IPS DF 19.7 (cell line): ENCODE data around the gene NDUFA7.
"Not testable (repeated sequence)": the region's sequence is repeated elsewhere in the genome, so short reads cannot be mapped to it uniquely, and the experiment has no call there.

Experiments used
- DNase-seq: peaks from one replicate; pipeline ENCODE4 v3.0.0-alpha.2; 2013; ENCODE audit warnings: low read depth, low spot score

Gene NDUFA7

DNA sequence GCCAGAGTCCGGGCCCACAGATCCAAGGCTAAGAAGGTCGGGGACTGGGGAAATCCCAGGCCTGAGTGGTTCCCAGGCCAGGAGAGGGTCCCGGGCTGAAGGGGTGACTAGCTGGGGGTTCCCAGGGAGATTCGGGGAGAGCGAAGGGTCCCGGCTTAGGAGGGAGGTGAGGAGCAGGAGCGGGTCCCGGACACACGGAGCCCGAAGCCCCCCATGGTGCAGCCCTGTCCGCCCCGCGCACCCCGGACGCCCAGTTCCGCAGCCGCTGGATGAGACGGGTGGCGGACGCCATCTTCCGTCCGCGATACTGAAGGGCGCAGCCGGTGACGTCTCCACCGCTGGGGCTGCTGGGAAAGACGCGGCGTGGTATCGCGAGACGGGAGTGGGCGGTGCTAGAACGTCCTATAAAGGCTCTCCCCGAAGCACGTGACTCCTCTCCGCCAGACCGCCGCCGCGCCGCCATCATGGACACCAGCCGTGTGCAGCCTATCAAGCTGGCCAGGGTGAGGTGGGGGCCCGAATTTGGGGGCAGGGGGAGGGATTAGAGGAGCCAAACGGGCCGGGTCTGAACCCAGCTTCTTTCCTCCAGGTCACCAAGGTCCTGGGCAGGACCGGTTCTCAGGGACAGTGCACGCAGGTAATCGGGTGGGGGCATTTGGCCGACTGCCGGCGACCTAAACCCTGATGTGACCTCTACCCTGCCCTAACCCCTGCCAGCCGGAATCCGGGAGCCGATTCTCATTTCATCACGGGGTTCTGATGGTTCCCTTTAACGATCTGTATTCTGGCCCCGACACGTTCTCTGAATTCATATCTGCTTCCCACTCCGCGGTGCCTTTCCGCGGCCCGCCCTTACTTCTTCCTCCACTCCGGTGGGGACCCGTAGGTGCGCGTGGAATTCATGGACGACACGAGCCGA is at the start of gene NDUFA7, which contains the start of gene RPS28:
Gene NDUFA7, minus strand, starts transcription at position 309 of the 919 bp plus-strand sequence. Its CDS starts 17 bp downstream, at position 292.
Gene RPS28, plus strand, starts transcription at position 430 of the 919 bp plus-strand sequence. Its CDS starts 35 bp downstream, at position 465.
- DNase-seq = no peak

DNA sequence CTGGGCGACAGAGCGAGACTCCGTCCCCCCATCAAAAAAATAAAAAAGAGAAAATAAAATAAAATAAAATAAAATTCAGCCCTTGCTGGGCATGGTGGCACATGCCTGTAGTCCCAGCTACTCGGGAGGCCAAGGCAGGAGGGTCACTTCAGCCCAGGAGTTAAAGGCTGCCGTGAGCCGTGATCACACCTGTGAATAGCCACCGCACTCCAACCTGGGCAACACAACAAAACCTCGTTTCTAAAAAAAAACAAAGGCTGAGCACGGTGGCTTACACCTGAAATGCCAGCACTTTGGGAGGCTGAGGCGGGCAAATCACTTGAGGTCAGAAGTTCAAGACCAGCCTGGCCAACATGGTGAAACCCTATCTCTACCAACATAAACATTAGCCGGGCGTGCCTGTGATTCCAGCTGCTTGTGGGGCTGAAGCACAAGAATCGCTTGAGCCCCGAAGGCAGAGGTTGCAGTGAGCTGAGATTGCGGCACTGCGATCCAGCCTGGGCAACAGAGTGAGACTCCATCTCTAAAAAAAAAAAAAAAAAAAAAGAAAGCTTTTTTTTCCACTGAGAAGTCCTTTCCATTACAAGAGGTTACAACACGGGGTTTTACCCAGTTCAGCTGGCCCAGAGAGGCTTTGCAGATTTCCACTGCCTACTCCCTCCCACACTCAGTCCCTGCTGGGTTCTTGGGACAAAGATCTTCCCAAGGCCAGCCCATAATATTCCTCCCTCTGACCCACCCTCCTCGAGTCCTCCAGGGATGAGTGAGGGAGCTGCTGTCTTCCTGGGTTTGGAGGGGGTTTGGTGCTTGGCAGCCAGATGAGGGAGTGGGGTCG is 49.2 kb upstream of the NDUFA7 start:
- no peak for DNase-seq

DNA sequence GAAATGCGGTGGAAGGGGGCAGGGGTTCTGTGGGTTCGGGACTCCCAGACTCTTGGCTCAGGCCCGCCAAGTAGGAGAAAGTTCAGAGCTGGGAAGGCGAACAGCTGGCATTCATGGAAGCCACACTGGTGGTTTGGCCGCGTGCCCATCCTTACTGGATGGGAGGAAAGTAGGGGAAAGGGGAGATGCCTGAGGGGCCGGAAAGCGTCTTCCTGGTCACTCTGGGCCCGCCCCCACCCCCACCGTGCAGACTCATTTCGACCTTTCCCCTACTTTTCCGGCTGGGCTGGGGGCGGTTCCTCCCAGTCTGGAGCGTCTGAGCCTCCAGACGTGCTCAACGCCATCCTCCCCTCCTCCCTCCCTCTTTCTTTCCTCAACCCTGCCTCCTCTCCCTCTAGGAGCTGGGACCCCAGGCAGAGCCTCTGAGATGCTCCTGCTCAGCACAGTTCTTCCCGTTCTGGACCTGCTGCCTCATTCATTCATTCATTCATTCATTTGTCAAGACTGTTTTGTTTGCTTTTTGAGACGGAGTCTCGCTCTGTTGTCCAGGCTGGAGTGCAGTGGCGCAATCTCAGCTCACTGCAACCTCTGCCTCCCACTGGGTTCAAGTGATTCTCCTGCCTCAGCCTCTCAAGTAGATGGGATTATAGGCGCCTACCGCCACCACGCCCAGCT is 46.3 kb upstream of the NDUFA7 start:
- DNase-seq = no peak

DNA sequence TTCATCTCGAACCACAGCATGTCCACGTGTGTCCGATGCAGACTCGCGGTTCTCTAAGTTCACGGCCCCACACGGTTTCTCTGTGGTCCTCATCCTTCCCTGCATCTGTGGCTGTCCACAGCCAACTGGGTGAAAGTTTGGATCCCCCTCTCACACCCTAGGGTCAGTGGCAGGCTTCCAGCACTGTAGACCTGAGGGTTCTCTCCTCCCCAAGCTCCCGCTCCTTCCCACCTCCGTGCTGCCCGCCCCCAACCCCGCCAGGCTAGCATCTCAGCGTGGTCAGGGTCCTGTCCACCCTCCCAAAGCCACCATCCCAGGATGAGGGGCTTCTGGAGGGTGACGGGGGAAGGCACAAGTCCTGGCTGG is 45.8 kb upstream of the NDUFA7 start:
- no peak for DNase-seq

DNA sequence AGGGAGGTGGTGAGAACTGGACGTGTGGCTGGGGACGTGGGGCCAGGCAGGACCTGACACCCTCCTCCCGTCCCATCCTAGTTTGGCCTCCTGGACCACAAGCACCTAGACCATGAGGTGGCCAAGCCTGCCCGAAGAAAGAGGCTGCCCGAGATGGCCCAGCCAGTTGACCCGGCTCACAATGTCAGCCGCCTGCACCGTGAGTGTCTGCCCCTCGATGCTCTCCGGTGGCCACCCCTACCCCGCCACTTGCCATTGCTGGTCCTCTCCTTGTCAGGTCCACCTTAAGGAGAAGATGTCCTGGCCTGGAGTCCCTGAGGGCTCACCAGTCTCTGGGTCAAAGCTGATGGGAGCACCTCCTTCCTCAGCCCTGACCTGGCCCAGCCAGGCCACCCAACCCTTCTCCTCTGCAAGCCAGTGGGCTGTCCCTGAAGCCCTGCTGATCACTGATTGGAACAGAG is 45.0 kb upstream of the NDUFA7 start:
- no peak for DNase-seq

DNA sequence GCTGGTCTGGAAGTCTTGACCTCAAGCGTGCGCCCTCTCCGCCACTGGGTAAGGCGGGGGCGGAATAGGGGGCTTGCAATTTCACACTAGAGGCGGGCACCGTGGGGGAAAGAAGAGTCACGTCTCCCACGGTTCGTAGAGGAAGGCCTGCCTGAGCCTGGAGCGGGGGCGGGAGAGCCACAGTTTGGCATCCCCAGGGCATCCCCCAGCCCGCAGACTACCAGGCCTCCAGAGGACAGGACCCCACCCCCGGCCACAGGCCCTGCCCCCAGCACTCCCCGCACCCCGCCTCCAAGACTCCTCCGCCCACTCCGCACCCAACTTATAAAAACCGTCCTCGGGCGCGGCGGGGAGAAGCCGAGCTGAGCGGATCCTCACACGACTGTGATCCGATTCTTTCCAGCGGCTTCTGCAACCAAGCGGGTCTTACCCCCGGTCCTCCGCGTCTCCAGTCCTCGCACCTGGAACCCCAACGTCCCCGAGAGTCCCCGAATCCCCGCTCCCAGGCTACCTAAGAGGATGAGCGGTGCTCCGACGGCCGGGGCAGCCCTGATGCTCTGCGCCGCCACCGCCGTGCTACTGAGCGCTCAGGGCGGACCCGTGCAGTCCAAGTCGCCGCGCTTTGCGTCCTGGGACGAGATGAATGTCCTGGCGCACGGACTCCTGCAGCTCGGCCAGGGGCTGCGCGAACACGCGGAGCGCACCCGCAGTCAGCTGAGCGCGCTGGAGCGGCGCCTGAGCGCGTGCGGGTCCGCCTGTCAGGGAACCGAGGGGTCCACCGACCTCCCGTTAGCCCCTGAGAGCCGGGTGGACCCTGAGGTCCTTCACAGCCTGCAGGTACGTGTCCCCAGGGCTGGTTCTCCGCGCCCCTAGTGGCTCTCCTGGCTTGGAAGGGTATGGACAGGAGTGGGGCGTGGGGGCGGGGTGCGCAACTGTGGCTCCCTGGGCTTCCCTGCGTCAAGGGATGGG is 42.9 kb upstream of the NDUFA7 start, which contains the start of gene ANGPTL4:
Gene ANGPTL4, plus strand, starts transcription at position 353 of the 969 bp plus-strand sequence. Its CDS starts 167 bp downstream, at position 520.
- DNase-seq = no peak

DNA sequence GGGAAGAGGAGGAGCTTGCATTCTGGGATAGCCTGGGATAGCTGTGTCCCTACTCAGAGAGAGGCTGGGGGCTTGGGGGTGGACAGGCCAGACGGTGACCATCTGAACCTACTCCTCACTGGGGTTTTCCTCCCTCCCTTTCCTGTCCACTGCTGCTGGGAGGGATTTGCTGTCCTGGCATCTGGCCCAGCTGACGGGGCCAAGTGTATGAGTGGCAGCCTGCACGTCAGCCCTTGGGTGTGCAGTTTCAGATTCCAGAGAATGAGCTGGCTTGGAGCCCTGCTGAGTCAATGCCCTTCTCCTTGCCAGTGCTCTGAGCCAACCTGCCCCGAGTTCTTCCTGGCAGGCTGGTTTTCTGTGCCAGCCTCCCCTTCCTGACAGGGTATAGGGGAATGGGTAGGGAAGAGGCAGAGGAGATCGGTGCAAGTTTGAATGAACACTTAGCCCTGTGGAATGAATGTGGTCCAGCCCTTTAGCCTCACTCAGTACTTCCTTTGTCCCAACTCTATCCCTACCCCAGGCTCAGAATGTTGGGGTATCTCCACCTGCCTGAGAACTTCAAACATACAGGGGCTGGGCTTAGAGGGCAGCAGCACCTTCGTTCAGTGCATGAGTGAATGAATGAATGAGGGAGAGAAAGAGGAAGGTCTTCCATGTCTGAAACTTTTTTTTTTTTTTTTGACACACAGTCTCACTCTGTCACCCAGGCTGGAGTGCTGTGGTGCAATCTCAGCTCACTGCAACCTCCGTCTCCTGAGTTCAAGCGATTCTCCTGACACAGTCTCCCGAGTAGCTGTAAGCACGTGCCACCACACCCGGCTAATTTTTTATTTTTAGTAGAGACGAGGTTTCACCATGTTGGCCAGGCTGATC is 41.0 kb upstream of the NDUFA7 start:
- no peak for DNase-seq

DNA sequence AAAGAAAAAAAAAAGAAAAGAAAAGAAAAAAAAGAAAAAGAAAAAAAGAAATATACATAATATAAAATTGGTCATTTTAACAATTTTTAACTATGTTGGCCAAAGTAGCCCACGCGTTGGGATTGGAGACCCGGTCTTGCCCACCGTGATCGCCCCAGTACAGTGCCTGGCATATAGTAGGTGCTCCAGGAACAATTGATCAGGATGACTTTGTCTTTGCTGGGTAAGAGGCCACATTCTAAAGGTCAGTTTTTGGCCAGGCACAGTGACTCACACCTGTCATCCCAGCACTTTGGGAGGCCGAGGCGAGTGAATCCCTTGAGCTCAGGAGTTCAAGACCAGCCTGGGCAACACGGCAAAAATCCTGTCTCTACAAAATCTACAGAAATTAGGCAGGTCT is 39.0 kb upstream of the NDUFA7 start:
- DNase-seq = no peak

DNA sequence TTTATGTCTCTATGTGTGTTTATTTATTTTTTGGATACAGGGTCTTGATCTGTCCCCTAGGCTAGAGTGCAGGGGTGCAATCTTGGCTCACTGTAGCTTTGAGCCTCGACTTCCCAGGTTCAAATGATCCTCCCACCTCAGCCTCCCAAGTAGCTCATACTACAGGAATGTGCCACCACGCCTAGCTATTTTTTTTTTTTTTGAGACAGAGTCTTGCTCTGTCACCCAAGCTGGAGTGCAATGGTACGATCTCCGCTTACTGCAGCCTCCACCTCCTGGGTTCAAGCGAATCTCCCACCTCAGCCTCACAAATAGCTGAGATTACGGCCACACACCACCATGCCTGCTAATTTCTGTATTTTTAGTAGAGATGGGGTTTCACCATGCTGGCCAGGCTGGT is 37.8 kb upstream of the NDUFA7 start:
- no peak for DNase-seq

DNA sequence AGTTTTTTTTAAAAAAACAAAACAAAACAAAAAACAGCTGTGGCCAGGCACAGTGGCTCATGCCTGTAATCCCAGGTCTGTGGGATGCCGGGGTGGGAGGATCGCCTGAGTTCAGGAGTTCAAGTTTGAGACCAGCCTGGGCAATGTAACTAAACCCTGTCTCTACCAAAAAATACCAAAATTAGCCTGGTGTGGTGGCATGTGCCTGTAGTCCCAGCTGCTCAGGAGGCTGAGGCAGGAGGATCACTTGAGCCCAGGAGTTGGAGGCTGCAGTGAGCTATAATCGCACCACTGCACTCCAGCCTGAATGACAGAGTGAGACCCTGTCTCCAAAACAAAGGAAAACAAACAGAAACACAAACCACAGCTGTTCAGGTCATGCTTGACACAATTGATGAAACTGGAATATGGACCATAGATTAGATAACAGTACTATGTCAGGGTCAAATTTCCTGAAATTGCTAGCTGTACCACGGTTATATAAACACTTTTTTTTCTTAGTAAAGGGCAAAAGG is 35.9 kb upstream of the NDUFA7 start:
- no peak for DNase-seq

DNA sequence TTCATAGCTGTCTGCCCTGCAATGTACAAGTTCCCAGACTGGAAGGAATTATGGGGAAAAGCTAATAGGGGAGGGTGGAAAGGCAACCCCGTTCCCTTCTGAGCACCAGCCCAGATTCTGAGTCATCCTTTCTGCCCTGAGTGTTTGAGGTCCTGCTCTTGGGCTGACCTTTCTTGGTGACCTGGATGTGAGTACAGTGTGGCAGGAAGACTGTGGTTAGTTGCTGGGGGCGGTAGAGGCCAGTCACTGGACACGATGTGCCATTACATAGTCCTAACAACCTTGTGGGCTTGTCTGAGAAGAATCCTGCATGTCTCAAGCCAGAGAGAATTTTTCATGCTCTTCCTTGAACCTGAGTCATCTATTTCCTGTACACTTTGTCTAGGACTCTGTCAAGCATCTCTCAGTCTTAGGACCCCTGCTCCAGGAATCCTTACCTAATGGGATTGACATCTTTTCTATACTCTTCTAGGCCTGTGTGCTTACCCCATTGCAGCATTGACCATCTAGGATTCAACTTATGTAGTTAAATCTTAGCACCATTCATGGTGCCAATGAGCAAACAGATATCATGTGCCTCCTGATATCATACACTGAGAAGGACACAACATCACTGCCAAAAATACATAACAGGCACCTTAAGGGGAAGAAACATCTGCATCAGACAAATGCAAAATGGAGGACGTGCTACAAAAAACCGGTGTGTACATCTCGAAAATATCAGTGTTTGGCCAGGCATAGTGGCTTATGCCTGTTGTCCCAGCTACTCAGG is 34.6 kb upstream of the NDUFA7 start:
- DNase-seq = no peak

DNA sequence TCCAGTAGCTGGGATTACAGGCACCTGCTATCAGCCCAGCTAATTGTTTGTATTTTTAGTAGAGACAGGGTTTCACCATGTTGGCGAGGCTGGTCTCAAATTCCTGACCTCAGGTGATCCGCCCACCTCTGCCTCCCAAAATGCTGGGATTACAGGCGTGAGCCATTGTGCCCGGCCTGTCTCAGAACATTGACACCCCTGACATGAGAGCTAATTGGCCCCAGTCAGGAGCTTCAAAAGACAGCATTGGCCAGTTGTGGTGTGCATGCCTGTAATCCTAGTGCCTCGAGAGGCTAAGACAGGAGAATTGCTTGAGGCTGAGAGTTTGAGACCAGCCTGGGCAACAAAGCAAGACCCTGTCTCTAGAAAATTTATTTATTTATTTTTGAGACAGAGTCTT is 31.7 kb upstream of the NDUFA7 start:
- not testable (repeated sequence) for DNase-seq

DNA sequence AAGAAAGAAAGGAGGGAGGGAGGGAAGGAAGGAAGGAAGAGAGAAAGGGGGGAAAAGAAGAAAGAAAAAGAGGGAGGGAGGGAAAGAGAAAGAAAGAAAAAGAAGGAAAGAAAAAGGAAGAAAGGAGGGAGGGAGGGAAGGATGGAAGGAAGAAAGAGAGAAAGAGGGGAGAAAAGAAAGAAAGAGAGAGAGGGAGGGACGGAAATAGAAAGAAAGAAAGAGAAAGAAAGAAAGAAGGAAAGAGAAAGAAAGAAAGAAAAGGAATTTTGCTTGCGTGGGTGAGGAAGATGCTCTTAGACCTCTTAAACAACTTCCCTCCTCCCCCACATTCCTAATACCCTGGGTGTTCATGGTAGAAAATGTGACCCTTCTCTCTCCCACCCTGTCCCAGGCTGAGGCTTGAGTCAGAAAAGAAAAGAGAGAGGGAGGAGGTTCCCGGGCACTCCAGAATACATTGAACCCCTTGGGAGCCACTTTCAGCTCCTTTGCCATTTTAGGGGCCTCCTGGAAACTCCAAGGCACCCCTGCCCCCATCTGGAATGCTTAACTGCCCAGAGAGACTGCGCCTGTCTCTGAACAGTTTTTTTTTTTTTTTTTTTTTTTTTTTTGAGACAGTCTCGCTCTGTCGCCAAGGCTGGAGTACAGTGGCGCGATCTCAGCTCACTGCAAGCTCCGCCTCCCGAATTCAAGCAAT is 31.1 kb upstream of the NDUFA7 start:
- DNase-seq = no peak

DNA sequence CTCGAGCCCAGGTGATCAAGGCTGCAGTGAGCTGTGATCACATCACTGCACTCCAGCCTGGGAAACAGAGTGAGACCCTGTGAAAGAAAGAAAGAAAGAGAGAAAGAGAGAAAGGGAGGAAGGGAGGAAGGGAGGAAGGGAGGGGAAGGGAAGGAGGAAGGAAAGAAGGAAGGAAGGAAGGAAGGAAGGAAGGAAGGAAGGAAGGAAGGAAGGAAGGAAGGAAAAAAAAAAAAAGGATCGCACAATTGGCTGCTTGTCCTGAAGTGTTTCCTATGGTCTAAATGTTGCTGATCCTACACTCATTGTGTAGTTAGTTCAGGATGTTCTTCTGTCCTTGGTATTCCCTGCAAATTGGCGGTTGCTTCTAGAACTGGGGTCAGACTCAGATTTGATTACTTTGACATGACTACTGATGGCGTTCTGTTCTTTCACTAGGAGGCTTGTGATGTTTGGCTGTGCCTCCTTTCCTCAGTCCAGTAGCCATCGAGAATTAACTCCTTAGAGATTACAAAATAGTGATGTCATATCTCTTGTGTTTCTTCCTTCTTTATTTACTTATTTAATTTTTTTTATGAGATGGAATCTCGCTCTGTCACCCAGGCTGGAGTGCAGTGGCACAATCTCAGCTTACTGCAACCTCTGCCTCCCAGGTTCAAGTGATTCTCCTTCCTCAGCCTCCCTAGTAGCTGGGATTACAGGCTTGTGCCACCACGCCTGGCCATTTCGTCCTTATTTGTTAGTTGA is 28.6 kb upstream of the NDUFA7 start:
- not testable (repeated sequence) for DNase-seq

DNA sequence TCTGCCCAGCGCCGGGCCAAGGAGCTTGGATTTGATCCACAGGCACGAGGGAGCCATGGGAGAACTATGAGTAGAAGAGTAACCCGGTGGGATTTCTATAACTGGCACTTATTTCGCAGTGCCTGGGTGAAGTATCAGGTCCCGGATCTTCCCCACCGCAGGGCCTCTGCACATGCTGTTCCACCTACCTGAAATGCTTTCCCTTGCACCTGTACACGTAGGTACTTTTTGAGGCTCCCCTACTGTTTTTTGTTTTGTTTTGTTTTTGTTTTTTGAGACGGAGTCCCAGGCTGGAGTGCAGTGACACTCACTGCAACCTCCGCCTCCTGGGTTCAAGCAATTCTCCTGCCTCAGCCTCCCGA is 22.3 kb upstream of the NDUFA7 start:
- no peak for DNase-seq

DNA sequence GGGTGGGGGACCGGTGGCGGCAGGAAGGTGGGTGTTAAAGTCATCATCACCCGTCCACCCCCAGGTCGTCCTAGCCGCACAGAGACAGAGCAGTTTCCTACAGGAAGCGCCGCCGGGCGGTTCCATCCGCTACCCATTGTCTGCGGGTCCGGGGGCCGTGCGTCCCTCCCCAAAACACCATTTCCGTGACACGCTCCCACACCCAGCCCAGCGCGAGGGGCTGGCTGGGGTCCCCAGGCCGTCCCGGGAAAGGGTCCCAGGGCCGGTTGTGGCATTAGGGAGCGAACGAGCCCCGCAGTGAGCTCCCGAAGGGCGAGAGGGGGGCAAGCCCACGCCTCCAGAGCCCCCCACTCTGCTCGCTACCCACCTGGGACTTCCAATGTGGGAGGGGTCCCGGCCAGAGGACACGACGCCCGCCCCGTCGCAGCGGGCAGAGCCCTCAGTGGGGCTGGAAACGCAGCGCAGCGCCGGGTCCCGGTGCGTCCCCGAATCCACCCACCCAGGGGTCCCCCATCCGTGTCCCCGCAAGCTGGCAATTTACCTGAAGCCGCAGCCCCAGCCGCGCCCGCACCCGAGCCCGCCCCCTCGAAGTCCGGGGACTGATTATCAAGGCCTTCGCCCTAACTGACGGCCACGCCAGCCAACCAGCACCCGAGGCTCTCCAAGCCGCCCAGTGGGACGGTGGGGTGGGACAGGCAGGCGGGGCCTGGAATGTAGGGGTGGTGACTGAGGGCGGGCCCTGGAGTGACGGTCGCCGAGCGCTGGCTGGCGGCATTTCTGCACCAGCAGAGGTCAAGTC is 21.7 kb upstream of the NDUFA7 start, which contains the start of gene KANK3:
Gene KANK3, minus strand, starts transcription at position 579 of the 799 bp plus-strand sequence. CDS start 5,434 bp downstream, outside the sequence.
- peak; percentile 95 for DNase-seq
